Endometrial microvascular endothelial cells (primary cell): ENCODE data around the gene GAA. TPM values are rescaled to one million over a fixed set of nuclear protein-coding genes. Genes with fewer than 3 reads are reported as not detected.

ENCODE experiments used
- in situ Hi-C: cut with HindIII; loops from 2 replicates; pipeline ENCODE4 v1.10.0; 2017; ENCODE audit warnings: low sequenced_read_pairs, low pct_unique_long_range_greater_than_20kb; ENCODE audit errors: inconsistent ontology term
- total RNA-seq: library from RNA; depleted of rRNA; stranded (reverse); fragments of >200 nt; gene quantifications from one replicate; pipeline ENCODE4 v1.2.3, GENCODE V29; 2015; ENCODE audit errors: inconsistent ontology term

The GAA gene
- total RNA-seq, result 37.1 TPM

DNA sequence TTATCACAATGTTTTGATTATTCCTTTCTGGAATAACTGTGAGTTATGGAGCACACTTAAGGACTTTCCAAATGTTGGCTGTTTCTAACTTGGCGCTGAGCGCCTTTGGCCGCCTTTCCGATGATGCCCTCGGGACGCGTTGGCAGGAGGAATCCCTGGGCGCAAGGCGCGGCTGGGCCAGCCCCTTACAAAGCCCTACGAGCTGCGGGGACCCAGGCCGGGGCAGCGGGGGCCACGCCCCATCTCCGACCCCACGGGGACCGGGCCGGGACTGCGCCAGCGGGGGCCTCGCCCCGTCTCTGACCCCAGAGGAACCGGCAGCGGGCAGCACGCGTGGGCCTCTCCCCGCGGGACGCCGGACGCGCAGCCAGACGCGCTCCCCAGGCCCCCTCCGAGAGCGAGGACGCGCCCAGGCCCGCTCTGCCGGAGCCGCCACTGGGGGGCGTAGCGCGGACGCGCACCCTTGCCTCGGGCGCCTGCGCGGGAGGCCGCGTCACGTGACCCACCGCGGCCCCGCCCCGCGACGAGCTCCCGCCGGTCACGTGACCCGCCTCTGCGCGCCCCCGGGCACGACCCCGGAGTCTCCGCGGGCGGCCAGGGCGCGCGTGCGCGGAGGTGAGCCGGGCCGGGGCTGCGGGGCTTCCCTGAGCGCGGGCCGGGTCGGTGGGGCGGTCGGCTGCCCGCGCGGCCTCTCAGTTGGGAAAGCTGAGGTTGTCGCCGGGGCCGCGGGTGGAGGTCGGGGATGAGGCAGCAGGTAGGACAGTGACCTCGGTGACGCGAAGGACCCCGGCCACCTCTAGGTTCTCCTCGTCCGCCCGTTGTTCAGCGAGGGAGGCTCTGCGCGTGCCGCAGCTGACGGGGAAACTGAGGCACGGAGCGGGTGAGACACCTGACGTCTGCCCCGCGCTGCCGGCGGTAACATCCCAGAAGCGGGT is at the start of gene GAA:
TSS of gene GAA (plus strand) at position 571 of the 935 bp plus-strand sequence. CDS start 3,006 bp downstream, outside the sequence.
- in situ Hi-C loops, result no loop called here

GRCh38 chr17:80051681-80052080 is 49.7 kb upstream of the GAA start:
- in situ Hi-C loops, result no loop called here

DNA sequence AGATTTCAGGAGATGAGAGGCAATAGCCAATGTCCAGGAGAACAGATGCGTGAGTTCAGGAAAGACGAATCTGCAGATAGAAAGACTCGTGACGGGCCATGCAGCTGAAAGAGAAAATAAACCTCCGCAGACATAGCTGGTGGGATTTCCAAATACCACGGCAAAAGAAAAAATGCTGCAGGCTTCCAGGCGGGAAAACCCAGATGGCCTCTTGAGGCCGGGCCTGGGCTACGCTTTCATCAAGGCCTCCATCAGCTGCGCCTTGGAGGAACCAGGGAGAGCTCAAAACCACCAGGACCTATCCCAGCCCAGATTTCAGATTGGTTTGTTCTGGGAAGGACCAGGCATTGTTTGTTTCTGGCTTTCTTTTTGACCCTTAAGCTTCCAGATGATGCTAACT is 48.3 kb upstream of the GAA start:
- in situ Hi-C loops, result no loop called here

DNA sequence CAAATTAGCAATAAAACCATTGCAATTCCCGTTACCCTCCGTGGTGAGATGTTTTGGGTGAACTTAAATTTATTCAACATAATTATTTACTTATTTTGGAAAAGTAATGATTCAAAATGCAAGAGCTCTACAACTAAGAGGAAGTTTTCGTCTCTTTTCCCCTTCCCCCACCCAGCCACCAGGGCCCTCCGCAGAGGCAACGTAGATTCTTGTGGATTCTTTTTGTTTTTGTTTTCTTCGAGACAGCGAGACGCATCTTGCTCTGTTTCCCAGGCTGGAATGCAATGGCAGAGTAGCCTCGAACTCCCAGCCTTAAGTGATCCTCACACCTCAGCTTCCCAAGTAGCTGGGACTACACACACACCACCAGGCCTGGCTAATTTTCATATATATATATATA is 45.8 kb upstream of the GAA start:
- in situ Hi-C loops, result no loop called here

DNA sequence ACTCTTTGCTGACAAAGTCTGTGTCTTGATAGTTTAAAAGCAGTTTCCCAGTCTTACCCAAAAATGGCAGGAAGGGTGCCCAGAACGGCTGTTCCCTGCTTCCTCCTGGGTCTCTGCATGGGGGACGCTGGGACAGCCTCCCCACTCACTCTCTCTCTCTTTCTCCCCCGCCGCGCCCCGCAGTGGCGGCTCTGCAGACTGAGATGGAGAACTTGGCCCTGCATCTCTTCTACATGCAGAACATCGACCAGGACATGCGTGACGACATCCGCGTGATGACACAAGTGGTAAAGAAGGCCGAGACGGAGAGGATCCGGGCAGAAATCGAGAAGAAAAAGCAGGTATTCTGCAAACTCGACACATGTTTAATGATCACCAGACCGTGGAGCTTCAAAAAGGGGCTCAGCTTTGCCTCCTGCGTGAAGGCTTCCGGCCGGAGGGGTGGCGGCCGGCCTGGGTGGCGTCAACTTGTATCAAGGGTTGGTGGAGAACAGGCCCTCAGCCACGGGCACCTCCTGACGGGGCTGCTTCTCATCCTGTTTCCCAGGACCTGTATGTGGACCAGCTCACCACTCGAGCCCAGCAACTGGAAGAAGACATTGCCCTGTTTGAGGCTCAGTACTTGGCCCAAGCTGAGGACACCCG is 42.9 kb upstream of the GAA start:
- in situ Hi-C loops, result no loop called here

GRCh38 chr17:80060644-80061043 is 40.7 kb upstream of the GAA start:
- in situ Hi-C loops, result no loop called here

DNA sequence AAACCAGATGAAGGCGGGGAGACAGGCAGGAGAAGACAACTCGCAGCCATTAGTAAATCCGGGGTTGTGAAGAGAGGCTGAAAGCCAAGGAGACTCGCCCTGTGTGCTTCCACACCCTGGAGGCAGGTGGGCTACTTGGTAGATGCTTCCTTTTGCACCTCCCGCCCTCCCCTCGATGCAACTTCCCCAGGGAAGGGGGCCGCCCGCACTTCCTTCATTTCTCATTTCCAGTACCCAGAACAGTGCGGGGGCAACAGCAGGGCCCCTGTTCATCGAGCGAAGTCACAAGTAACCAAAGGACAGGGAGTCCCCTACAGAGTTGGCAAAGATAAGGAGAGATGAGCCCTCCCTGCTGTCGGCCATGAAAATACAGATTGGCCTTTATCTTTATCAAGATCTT is 40.0 kb upstream of the GAA start:
- in situ Hi-C loops, result no loop called here

DNA sequence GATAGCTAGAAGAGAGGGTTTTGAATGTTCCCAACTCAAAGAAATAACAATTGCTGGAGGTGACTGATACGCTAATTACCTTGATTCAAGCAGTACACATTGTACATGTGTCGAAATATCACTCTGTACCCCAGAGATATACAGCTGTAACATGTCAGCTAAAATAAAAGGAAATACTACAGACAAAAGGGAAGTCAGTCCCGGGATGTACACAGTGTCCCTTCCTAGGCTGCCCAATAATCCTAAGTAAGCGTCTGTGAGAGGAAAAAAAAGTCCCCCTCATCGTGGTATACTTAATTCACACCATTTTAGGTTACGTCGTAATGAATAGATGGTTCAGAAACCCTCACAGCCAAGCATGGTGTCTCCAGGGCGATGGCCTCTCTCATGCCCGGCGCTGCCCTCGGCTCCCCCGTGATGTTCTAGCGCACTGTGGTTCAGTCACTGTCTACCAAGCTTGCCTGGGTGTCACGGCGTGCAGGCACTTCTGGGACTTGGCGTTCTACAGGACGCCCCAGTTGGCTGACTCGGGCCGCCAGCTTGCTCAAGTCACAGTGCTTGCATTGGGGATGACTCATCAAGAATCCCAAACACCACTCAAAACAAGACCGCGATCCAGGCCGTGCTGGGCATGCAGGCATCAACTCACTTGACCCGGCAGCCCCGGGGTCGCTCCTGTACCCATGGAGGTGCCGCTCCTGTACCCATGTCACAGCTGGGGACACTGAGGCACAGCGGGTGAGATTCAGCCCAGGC is 37.4 kb upstream of the GAA start:
- in situ Hi-C loops, result no loop called here

DNA sequence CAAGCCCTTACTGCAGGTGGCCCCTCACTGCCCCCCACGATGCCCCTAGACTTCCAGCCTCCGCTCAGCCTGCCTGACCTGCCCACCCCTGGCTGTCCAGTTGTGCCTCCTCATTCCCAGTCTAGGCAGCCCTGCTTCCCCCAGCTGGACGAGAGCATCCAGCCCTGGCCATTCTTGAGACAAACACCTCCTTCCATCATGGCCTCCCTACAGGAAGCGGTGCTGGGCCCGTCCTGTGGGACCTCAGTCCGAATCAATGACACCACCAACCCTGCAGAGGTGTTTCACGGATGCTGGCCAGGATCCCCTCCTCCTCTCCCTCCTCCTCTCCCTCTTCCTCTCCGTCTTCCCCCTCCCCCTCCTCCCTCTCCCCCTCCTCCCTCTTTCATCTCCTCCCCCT is 36.7 kb upstream of the GAA start:
- in situ Hi-C loops, result no loop called here

DNA sequence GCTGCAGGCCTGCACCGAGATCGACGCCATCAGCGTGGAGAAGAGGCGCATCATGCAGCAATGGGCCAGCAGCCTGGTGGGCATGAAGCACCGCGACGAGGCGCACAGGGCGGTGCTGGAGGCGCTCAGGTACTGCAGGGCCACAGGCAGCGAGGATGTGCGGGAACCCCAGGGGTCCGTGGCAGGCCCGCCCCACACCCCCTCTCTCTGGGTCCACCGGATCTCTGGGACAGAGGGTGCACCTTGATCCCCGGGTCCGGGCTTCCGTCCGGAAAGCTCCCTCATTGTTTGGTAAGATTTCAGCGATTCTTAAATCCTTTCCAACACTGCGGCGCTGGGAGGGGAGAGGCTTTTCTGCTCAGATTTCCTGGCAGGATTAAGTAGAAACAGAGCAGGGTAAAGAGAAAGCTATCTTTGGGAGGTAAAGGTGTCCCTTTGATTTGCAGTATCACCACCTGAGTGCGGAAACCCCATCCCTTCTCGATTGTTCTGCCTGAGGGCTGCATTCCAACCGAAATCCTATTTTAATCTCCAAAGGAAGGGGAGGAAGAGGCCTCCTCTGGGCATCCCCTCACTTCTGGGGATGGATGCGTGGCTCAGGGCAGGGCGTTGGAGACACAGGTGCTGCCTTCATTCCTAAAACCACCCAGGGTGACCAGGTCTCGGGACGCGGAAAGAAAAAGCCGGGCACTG is 35.8 kb upstream of the GAA start:
- in situ Hi-C loops, result no loop called here

DNA sequence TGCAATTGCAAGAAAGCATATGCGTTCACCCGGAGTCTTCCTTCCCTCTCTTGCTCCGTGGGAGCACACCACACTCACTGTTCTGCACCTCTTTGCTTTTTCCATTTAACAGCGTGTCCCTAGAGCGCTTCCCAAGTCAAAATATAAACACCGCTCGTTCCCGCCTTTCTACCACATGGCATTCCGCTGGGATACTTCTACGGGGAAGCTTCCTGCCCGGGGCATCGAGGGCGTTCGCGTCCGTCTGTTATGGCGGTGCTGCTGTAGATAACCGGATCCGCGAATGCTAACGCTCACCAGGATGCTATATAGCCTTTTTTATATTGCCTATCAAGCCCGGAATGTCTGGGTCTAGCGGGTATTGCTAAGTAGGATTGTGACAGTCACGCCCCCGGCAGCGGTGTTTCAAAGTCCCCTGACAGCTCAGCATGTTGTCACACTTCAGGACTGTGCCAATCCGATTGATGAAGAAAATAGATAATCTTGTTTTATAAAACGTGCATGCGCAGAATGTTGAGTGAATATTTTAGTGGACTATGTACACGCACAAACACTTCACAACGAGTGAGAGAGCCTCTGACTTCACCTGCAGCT is 33.9 kb upstream of the GAA start:
- in situ Hi-C loops, result no loop called here

- in situ Hi-C loops, result no loop called here
Measured at GRCh38 chr17:80068301-80069222, 32.8 kb upstream of the GAA start.

DNA sequence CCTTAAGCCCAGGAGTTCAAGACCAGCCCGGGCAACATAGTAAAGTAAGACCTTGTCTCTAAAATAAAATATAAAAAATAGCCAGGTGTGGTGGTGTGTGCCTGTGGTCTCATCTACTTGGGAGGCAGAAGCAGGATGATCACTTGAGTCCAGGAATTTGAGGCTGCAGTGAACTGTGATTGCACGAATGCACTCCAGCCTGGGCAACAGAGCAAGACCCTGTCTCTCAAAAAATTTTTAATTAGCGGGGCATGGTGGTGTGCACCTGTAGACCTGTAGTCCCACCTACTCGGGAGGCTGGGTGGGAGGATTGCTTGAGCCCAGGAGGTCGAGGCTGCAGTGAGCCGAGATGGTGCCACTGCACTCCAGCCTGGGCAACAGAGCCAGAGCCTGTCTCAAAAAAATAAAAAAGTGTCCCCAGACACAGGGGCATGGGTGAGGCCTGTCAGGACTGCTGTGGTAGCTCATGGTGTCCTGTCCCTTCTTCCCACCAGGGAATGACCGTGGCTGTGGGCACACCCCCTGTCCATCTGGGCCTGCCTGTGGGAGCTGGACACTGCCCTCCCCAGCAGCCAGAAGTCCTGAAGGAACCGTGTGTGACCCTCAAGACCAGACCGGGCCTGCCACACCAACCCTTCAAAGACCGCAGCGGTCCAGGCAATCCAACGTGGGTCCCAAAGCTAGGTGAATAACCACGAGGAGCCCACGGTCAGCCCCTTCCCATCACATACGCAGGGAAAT is 30.8 kb upstream of the GAA start:
- in situ Hi-C loops, result no loop called here

- in situ Hi-C loops, result no loop called here
Measured at GRCh38 chr17:80071116-80071841, 30.1 kb upstream of the GAA start.

- in situ Hi-C loops, result no loop called here
Measured at GRCh38 chr17:80072410-80072809, 29.0 kb upstream of the GAA start.

GRCh38 chr17:80080081-80080480 is 21.3 kb upstream of the GAA start:
- in situ Hi-C loops, result no loop called here
